Measurements from ENCODE around the gene POLR3K.

Gene POLR3K

DNA sequence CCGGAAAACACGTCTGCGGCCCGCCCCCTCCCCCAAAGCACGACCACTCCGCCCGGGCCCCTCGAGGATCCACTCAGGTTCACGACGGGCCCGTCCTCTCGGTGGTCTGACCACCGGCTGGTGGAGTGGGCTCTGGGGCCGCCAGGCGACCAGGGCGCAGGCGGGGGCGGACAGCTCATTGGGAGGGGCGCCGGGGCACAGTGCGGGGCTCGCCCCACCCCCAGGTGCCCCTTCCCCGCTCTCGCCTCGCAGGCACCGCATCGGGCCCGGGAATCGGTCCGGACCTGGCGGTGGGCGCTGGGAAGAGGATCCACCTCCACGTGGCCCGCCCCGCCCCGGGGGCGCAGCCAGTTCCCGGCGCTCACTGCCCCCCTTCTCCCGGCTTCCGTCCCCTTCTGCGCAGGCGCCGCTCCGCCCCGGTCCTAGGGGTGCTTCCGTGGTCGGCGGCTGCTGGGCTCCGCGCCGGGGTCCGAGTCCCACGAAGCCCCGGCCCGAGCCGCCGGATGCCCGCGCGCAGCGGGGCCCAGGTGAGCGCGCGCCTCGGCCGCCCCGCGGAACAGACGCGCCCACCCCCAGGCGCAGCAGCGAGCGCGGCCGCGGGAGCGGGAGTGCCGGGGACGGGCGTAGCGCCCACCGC, 24.5 kb upstream of the POLR3K start, which contains the start of gene MPG:
MPG (plus strand) TSS at position 419 of the 637 bp plus-strand sequence; CDS start at position 504, 85 bp downstream.
- Histone ChIP-seq H3K9me3 (ENCODE audit: insufficient read depth, low read length, severe bottlenecking) (no peaks in the 10 kb centered on the region), H3K4me2 (ENCODE audit: insufficient read depth, low read length) (peak within 1 kb of the TSS; percentile 96), H3K36me3 (ENCODE audit: insufficient read depth, low read length) (peaks cover 13% of the 10 kb centered on the region; the same call in 1 of the 2 replicates), H2AFZ (ENCODE audit: low read depth, low read length) (peak within 1 kb of the TSS; percentile 82), H3K4me1 (ENCODE audit: insufficient read depth, low read length) (peaks cover 39% of the 10 kb centered on the region), H4K20me1 (ENCODE audit: insufficient read depth, low read length) (peaks cover 9% of the 10 kb centered on the region), H3K79me2 (ENCODE audit: insufficient read depth, low read length) (peaks cover 9% of the 10 kb centered on the region; the same call in 1 of the 2 replicates), H3K27ac (ENCODE audit: low read length) (peak within 1 kb of the TSS; percentile 72), H3K27me3 (ENCODE audit: insufficient read depth, low read length, poor library complexity) (no peaks in the 10 kb centered on the region), H3K4me3 (ENCODE audit: low read depth in 1 of 2, low read length in 2 of 2) (peak within 1 kb of the TSS; percentile 40 to 89; a peak in 3 of 4 replicates), H3K9ac (ENCODE audit: low read depth, low read length) (peak within 1 kb of the TSS; percentile 84)
- TF ChIP-seq, protein P1, sequence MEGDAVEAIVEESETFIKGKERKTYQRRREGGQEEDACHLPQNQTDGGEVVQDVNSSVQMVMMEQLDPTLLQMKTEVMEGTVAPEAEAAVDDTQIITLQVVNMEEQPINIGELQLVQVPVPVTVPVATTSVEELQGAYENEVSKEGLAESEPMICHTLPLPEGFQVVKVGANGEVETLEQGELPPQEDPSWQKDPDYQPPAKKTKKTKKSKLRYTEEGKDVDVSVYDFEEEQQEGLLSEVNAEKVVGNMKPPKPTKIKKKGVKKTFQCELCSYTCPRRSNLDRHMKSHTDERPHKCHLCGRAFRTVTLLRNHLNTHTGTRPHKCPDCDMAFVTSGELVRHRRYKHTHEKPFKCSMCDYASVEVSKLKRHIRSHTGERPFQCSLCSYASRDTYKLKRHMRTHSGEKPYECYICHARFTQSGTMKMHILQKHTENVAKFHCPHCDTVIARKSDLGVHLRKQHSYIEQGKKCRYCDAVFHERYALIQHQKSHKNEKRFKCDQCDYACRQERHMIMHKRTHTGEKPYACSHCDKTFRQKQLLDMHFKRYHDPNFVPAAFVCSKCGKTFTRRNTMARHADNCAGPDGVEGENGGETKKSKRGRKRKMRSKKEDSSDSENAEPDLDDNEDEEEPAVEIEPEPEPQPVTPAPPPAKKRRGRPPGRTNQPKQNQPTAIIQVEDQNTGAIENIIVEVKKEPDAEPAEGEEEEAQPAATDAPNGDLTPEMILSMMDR (IDR thresholded peaks at IDR 0.05; ENCODE audit: borderline replicate concordance, extremely low read depth, low read length, poor library complexity, severe bottlenecking): no peak
- TF ChIP-seq EZH2 (IDR thresholded peaks at IDR 0.05; ENCODE audit: borderline replicate concordance, low read depth, low read length, severe bottlenecking): no peak
- DNase-seq: peak; percentile 87
- peak; percentile 68 for ATAC-seq (ENCODE audit: insufficient read depth, low read depth)

GRCh38 chr16:77273-77806, 23.9 kb upstream of the POLR3K start:
- peak overlapping the region; percentile 84 for H3K9ac ChIP-seq (ENCODE audit: low read depth, low read length)
- H3K27ac ChIP-seq (ENCODE audit: low read length): peak overlapping the region; percentile 64
- peaks cover 9% of the 10 kb centered on the region; the same call in 1 of the 2 replicates for H3K79me2 ChIP-seq (ENCODE audit: insufficient read depth, low read length)
- peak overlapping the region; percentile 40 to 89; a peak in 3 of 4 replicates for H3K4me3 ChIP-seq (ENCODE audit: low read depth in 1 of 2, low read length in 2 of 2)
- H3K4me1 ChIP-seq (ENCODE audit: insufficient read depth, low read length): peaks cover 39% of the 10 kb centered on the region
- no peaks in the 10 kb centered on the region for H3K9me3 ChIP-seq (ENCODE audit: insufficient read depth, low read length, severe bottlenecking)
- ATAC-seq (ENCODE audit: insufficient read depth, low read depth) (peak; percentile 28), DNase-seq (peak; percentile 45)
- peaks cover 9% of the 10 kb centered on the region for H4K20me1 ChIP-seq (ENCODE audit: insufficient read depth, low read length)
- peak overlapping the region; percentile 82 for H2AFZ ChIP-seq (ENCODE audit: low read depth, low read length)
- peak overlapping the region; percentile 96 for H3K4me2 ChIP-seq (ENCODE audit: insufficient read depth, low read length)
- H3K36me3 ChIP-seq (ENCODE audit: insufficient read depth, low read length): peaks cover 13% of the 10 kb centered on the region; the same call in 1 of the 2 replicates
- H3K27me3 ChIP-seq (ENCODE audit: insufficient read depth, low read length, poor library complexity): no peaks in the 10 kb centered on the region
- TF ChIP-seq, protein P1 (IDR thresholded peaks at IDR 0.05; ENCODE audit: borderline replicate concordance, extremely low read depth, low read length, poor library complexity, severe bottlenecking): no peak
- no peak for TF ChIP-seq EZH2 (IDR thresholded peaks at IDR 0.05; ENCODE audit: borderline replicate concordance, low read depth, low read length, severe bottlenecking)

DNA sequence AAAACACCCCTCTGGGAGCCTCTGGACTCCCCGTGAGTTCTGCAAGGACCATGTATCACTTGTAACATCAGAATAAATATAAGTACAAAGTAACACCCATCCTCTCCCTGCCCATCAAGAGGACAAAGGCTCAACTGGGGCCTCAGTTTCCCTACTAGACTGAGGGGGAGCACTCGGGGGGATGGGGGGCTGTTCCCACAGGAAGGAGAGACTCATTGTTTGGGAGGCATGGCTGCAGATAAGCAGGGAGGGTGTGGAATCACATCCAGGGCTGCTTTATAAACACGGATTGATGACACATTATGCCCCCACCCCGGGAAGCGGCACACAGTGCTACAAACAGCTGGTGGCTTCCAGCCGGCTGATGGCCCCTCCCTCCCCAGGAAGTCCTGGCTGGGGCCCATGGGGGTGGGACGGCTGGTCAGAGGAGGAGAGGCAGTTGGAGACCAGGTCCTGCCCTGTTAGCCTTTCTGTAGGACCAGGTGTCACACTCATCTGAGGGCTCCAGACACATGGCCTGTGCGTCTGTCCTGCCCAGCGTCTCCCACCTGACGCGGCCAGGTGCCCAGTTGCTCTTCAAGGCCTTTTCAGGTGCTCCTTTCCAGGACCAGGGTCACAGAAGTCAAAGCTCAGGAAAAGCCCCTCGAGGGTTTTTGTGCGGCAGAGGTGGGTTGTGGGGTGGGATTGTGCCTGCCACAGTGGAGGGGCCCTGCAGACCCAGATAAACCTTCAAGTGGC, 23.3 kb upstream of the POLR3K start:
- Histone ChIP-seq H3K4me3 (ENCODE audit: low read depth in 1 of 2, low read length in 2 of 2) (peak overlapping the region in 1 of 2 experiments; percentile 89; a peak in 3 of 4 replicates), H2AFZ (ENCODE audit: low read depth, low read length) (no peak overlapping the region), H3K4me1 (ENCODE audit: insufficient read depth, low read length) (peaks cover 39% of the 10 kb centered on the region), H3K36me3 (ENCODE audit: insufficient read depth, low read length) (peaks cover 13% of the 10 kb centered on the region; the same call in 1 of the 2 replicates), H4K20me1 (ENCODE audit: insufficient read depth, low read length) (peaks cover 9% of the 10 kb centered on the region), H3K4me2 (ENCODE audit: insufficient read depth, low read length) (peak overlapping the region; percentile 96), H3K27me3 (ENCODE audit: insufficient read depth, low read length, poor library complexity) (no peaks in the 10 kb centered on the region), H3K9ac (ENCODE audit: low read depth, low read length) (peak overlapping the region; percentile 84), H3K27ac (ENCODE audit: low read length) (no peak overlapping the region), H3K9me3 (ENCODE audit: insufficient read depth, low read length, severe bottlenecking) (no peaks in the 10 kb centered on the region), H3K79me2 (ENCODE audit: insufficient read depth, low read length) (peaks cover 9% of the 10 kb centered on the region; the same call in 1 of the 2 replicates)
- DNase-seq (peak; percentile 43), ATAC-seq (ENCODE audit: insufficient read depth, low read depth) (no peak)
- TF ChIP-seq, protein P1 (IDR thresholded peaks at IDR 0.05; ENCODE audit: borderline replicate concordance, extremely low read depth, low read length, poor library complexity, severe bottlenecking): no peak
- TF ChIP-seq EZH2 (IDR thresholded peaks at IDR 0.05; ENCODE audit: borderline replicate concordance, low read depth, low read length, severe bottlenecking): no peak
